Upper lobe of left lung (tissue), 4 donors: Measurements from ENCODE around the gene PHF21A.

Source experiments
- CTCF ChIP-seq, 6 experiments: fragments of 450-650 bp in 4 of 6; fragments of 200-600 bp in 2 of 6; sonication (generic) in 2 of 6; IDR thresholded peaks; one replicate each; pipeline ENCODE4 v1.5.1; 2016 to 2019; ENCODE audit warnings: antibody characterized with exemption in 6 of 6
- POLR2A ChIP-seq, 4 donors: fragments of 450-650 bp; IDR thresholded peaks; one replicate each; pipeline ENCODE4 v1.5.1; 2016 to 2017; ENCODE audit warnings: antibody characterized with exemption in 4 of 4, mild to moderate bottlenecking in 2 of 4

GRCh38 chr11:45886816-45887520 is 234.3 kb downstream of the PHF21A start:
- no peak for TF ChIP-seq POLR2A (IDR thresholded peaks at IDR 0.05)
- TF ChIP-seq CTCF (IDR thresholded peaks at IDR 0.05) = no peak
